ENCODE measurements around the gene SNTB2.

DNA sequence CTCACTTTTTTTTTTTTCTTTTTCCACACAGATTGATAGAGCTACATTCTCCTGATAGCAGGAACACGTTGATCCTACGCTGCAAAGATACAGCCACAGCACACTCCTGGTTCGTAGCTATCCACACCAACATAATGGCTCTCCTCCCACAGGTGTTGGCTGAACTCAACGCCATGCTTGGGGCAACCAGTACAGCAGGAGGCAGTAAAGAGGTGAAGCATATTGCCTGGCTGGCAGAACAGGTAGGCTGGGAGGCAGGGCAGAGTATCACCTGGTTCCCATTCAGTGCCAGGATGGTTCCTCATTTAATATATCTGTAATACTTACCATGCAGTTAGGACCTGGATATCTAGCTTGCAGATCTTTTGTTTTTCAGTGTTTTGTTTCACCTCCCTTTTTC is 73.1 kb downstream of the SNTB2 start:
- no peak for TF ChIP-seq POLR2A (IDR thresholded peaks at IDR 0.05; ENCODE audit: low read depth, low read length)
- TF ChIP-seq TAF1 (IDR thresholded peaks at IDR 0.05; ENCODE audit: borderline replicate concordance, low read depth, low read length) = no peak
- TF ChIP-seq POLR2AphosphoS5 (IDR thresholded peaks at IDR 0.05; ENCODE audit: low read depth, low read length) = no peak

Data from GM12892 (cell line).